K562 (cell line): Measurements from ENCODE around the gene PDE11A. TPM values are rescaled to one million over a fixed set of nuclear protein-coding genes. Genes with fewer than 3 reads are reported as not detected.

ENCODE experiments used
- NELFE ChIP-seq: IDR thresholded peaks from 2 replicates; pipeline ENCODE4 v1.6.1; 2011; ENCODE audit warnings: mild to moderate bottlenecking; ENCODE audit not compliant: insufficient read depth, insufficient read length
- RREB1 ChIP-seq: fragments of 250-450 bp; sonication (Bioruptor Pico); IDR thresholded peaks from 2 replicates; pipeline ENCODE4 v1.4.0; 2020
- STAT6 ChIP-seq: sonication (generic); formaldehyde crosslinking; IDR thresholded peaks from 2 replicates; pipeline ENCODE4 v1.8.1; 2023; ENCODE audit warnings: mild to moderate bottlenecking, missing genetic modification reagents
- ZNF444 ChIP-seq: fragments of 250-450 bp; sonication (Bioruptor Pico); IDR thresholded peaks from 2 replicates; pipeline ENCODE4 v1.4.0; 2020; ENCODE audit warnings: mild to moderate bottlenecking, moderate library complexity
- polyA plus RNA-seq, 8 experiments: library from polyadenylated mRNA; depleted of rRNA in 4 of 8; stranded (reverse) in 5 of 8; unstranded in 3 of 8; fragments of >200 nt; fragmentation: Nextera tagmentation in 2 of 8; fragmentation: Illumina TruSeq in 1 of 8; extraction: Ambion mirVana in 2 of 8; extraction: Trizol in 1 of 8; gene quantifications; 2 replicates each; pipeline versions ENCODE4 v1.2.1 to v1.2.3, GENCODE V29; 2011 to 2014; ENCODE audit warnings: inconsistent platforms in 1 of 8, missing spikeins in 1 of 8
- total RNA-seq, 7 experiments: library from RNA; depleted of rRNA in 6 of 7; stranded (reverse); fragments of >200 nt in 6 of 7; fragmentation: Illumina TruSeq in 2 of 7; extraction: Trizol in 2 of 7; gene quantifications; 2 replicates each; pipeline versions ENCODE4 v1.2.1 to v1.2.3, GENCODE V29; 2011 to 2021; ENCODE audit warnings: low replicate concordance in 1 of 7

PDE11A gene
- total and polyA plus RNA-seq, 9 of the 15 experiments (the other 6 are each of a cell fraction or from before 2014, with no cell fraction given) = 3.2 to 22.1 (median 5.7) TPM

GRCh38 chr2:177616731-177617130, 455.8 kb downstream of the PDE11A start (continued):
- TF ChIP-seq RREB1 (CRISPR knock-in tag) (no peak), NELFE (no peak), ZNF444 (CRISPR knock-in tag) (no peak), STAT6 (CRISPR knock-in tag) (no peak)
